ENCODE measurements around the gene HEXD. TPM values are rescaled to one million over a fixed set of nuclear protein-coding genes. Genes with fewer than 3 reads are reported as not detected.
A peak's percentile ranks its signal among the peaks of the same experiment; 100 is the strongest.
"Not testable (repeated sequence)": the region's sequence is repeated elsewhere in the genome, so short reads cannot be mapped to it uniquely, and the experiment has no call there.

The HEXD gene
- polyA plus RNA-seq, 3 donors from 2014 or later: 12.7 to 18.8 (median 15.2) TPM

GRCh38 chr17:82449131-82449882 lies 31.2 kb downstream of the HEXD start:
- Mint-ChIP-seq H3K36me3 (no peaks in the 10 kb centered on the region), H3K9me3 (no peaks in the 10 kb centered on the region), H3K4me3 (peak overlapping the region; percentile 94 to 98 (median 95)), H3K4me1 (peaks cover 36 to 38% of the 10 kb centered on the region in 2 donors), H3K27ac (peak overlapping the region; percentile 96 to 99 (median 98)), H3K27me3 (ENCODE audit: low read depth in 3 of 3) (peaks cover 7 to 20% (median 9%) of the 10 kb centered on the region in 3 donors)
- peak; percentile 81 to 84 (median 84) for DNase-seq

- no peaks in the 10 kb centered on the region for H3K9me3 Mint-ChIP-seq
- H3K4me1 Mint-ChIP-seq: peaks cover 36 to 38% of the 10 kb centered on the region in 2 donors
- peak overlapping the region; percentile 96 to 99 (median 98) for H3K27ac Mint-ChIP-seq
- no peaks in the 10 kb centered on the region for H3K36me3 Mint-ChIP-seq
- peak in 1 of 3 donors; percentile 20 for DNase-seq
- peak overlapping the region; percentile 94 to 98 (median 95) for H3K4me3 Mint-ChIP-seq
- H3K27me3 Mint-ChIP-seq (ENCODE audit: low read depth in 3 of 3): peaks cover 7 to 20% (median 9%) of the 10 kb centered on the region in 3 donors
These were observed 31.8 kb downstream of the HEXD start for GRCh38 chr17:82449883-82450356.

DNA sequence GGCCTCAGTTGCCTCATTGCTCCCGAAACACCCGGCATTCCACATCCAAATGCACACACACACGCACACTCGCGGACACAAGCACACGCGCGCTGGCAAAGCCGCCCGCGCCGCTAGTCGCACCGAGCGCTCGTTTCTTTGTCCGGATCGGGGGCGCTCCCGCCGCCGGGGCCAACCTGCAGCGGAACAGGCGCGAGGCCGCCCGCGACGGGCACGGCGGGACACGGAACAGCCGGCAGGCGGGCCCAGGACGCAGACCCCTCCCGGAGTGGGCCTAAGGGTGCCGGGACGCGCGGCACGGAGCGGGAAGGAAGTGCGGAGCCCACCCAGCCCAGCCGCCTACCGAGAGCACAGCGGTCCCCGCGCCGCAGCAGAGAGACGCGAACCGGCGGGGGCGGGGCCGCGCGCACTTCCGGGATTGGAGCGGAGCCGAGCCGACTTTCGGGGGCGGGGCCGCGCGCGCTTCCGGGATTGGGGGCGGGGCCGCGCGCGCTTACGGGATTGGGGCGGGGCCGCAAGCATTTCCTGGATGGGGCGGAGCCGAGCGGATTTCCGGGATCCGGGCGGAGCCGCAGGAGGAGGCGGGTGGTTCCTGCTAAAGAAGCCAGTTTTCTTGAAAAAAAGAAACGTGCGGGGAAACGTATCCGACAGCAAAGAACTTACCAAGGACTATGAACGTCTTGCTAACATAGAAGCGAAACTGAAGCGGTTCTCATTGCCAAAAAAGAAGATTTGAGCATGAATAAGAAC lies 32.4 kb downstream of the HEXD start, which contains the start of gene CYBC1:
Gene CYBC1, minus strand, starts transcription at position 396 of the 750 bp plus-strand sequence. CDS start 1,498 bp downstream, outside the sequence.
- Mint-ChIP-seq H3K27me3 (ENCODE audit: low read depth in 3 of 3) (peaks cover 7 to 20% (median 9%) of the 10 kb centered on the region in 3 donors), H3K27ac (peak within 1 kb of the TSS; percentile 96 to 99 (median 98)), H3K9me3 (no peaks in the 10 kb centered on the region), H3K36me3 (no peaks in the 10 kb centered on the region), H3K4me3 (peak within 1 kb of the TSS; percentile 94 to 98 (median 95)), H3K4me1 (peaks cover 36 to 38% of the 10 kb centered on the region in 2 donors)
- peak; percentile 90 to 94 (median 93) for DNase-seq

DNA sequence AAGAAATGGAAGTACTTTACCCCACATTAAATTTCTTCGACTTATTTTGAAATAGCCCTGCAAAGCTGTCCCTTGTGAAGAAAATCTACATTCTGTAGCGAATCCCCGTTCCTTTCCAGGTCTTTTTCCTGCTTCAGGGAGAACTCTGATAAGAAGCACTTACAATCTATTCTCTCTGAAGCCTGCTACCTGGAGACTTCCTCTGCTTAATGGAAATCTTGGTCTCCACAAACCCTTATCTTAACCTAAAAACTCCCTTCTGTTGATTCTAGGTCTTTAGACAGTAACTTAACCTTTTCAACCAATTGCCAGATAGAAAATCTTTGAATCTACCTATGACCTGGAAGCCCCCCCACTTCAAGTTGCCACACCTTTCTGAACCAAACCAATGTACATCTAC lies 34.0 kb downstream of the HEXD start:
- Mint-ChIP-seq H3K4me3 (peak overlapping the region; percentile 24 to 96 (median 66)), H3K36me3 (no peaks in the 10 kb centered on the region), H3K9me3 (no peaks in the 10 kb centered on the region), H3K27me3 (ENCODE audit: low read depth in 3 of 3) (peaks cover 6 to 25% (median 7%) of the 10 kb centered on the region in 3 donors), H3K27ac (peak overlapping the region in 5 of 6 donors; percentile 3 to 77 (median 69)), H3K4me1 (peaks cover 38 to 40% of the 10 kb centered on the region in 2 donors)
- DNase-seq: no peak

- not testable (repeated sequence) for H3K27ac Mint-ChIP-seq, H3K36me3 Mint-ChIP-seq, DNase-seq, H3K9me3 Mint-ChIP-seq
- Mint-ChIP-seq H3K27me3 (ENCODE audit: low read depth in 3 of 3) (peaks cover 11 to 31% (median 13%) of the 10 kb centered on the region in 3 donors), H3K4me3 (peak overlapping the region in 2 of 5 donors; percentile 6 to 21), H3K4me1 (peaks cover 40 to 43% of the 10 kb centered on the region in 2 donors)
These were observed 35.0 kb downstream of the HEXD start for GRCh38 chr17:82453151-82453550.

- not testable (repeated sequence) for DNase-seq, H3K36me3 Mint-ChIP-seq, H3K4me3 Mint-ChIP-seq, H3K9me3 Mint-ChIP-seq, H3K27ac Mint-ChIP-seq
- Mint-ChIP-seq H3K4me1 (peaks cover 40 to 42% of the 10 kb centered on the region in 2 donors), H3K27me3 (ENCODE audit: low read depth in 3 of 3) (peaks cover 11 to 34% (median 15%) of the 10 kb centered on the region in 3 donors)
These were observed 35.6 kb downstream of the HEXD start for GRCh38 chr17:82453706-82454105.

GRCh38 chr17:82457073-82457928 lies 39.2 kb downstream of the HEXD start:
- H3K27ac Mint-ChIP-seq: peak overlapping the region; percentile 97 to 100 (median 99)
- H3K27me3 Mint-ChIP-seq (ENCODE audit: low read depth in 3 of 3): peaks cover 13 to 27% (median 16%) of the 10 kb centered on the region in 3 donors
- no peaks in the 10 kb centered on the region for H3K9me3 Mint-ChIP-seq
- peaks cover 3 to 8% (median 3%) of the 10 kb centered on the region in 3 donors for H3K36me3 Mint-ChIP-seq
- DNase-seq: no peak
- H3K4me3 Mint-ChIP-seq: peak overlapping the region; percentile 81 to 98 (median 86)
- peaks cover 30 to 31% of the 10 kb centered on the region in 2 donors for H3K4me1 Mint-ChIP-seq

DNA sequence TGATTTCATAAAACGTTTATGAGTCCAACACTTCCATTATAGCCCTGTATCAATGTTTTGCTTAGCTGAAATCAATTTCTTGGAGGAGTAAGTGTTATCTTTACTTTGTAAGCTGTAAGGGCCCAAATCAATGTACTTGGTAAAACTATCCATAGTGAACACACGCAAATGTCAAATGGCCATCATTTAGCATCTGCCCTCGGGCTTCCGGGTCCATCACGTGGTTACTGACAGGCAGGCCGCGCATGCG lies 39.7 kb downstream of the HEXD start:
- peaks cover 7 to 14% (median 8%) of the 10 kb centered on the region in 3 donors for H3K36me3 Mint-ChIP-seq
- no peak for DNase-seq
- H3K27me3 Mint-ChIP-seq (ENCODE audit: low read depth in 3 of 3): peaks cover 15 to 28% (median 21%) of the 10 kb centered on the region in 3 donors
- peaks cover 28 to 34% of the 10 kb centered on the region in 2 donors for H3K4me1 Mint-ChIP-seq
- peak overlapping the region; percentile 97 to 100 (median 99) for H3K27ac Mint-ChIP-seq
- H3K9me3 Mint-ChIP-seq: no peaks in the 10 kb centered on the region
- peak overlapping the region; percentile 81 to 98 (median 86) for H3K4me3 Mint-ChIP-seq

DNA sequence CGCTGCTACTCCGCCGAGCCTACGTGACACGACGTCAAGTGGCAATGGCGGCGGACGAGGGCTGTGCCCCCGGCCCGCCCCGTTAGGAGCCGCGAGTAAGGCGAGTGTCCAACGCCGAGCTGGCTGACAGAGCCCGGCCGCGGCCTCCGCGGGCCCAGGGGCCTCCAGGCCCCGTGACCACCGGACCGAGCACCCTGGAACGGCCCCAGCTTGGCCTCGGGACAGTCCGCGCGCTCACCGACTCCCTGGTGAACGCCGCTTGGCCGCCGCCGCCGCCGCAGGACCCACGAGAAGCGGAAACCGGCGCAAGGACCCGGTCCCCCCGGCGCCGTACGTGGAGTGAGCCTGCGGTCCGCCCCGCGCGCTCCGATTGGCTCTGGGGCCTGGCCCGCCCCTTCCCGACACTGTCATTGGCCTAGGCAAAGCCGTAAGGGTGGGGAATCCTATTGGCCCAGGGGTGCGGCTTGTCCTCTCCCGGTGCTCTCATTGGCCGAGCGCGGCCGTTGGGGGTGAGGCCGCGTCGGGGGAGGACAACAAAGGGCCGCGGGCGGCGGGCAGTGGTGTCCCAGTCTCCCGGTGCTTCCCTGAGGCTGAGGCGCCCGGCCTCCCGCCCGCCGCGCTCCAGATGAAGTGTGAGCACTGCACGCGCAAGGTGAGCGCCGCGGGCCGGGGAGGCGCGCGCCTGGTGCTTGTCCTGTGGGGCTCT lies 40.2 kb downstream of the HEXD start, which contains the start of gene NARF:
Gene NARF, plus strand, starts transcription at position 563 of the 706 bp plus-strand sequence. Its CDS starts 63 bp downstream, at position 626.
- Mint-ChIP-seq H3K4me1 (peaks cover 28 to 34% of the 10 kb centered on the region in 2 donors), H3K4me3 (peak within 1 kb of the TSS; percentile 93 to 98 (median 96)), H3K36me3 (peaks cover 7 to 16% (median 8%) of the 10 kb centered on the region in 3 donors), H3K27me3 (ENCODE audit: low read depth in 3 of 3) (peaks cover 18 to 28% (median 22%) of the 10 kb centered on the region in 3 donors), H3K9me3 (no peaks in the 10 kb centered on the region), H3K27ac (peak within 1 kb of the TSS; percentile 98 to 100 (median 99))
- peak; percentile 97 to 99 (median 98) for DNase-seq

- Mint-ChIP-seq H3K27ac (peak overlapping the region; percentile 95 to 99 (median 98)), H3K4me1 (peaks cover 28 to 34% of the 10 kb centered on the region in 2 donors), H3K36me3 (peaks cover 7 to 19% (median 8%) of the 10 kb centered on the region in 3 donors), H3K9me3 (no peaks in the 10 kb centered on the region), H3K4me3 (peak overlapping the region; percentile 93 to 98 (median 96)), H3K27me3 (ENCODE audit: low read depth in 3 of 3) (peaks cover 18 to 31% (median 25%) of the 10 kb centered on the region in 3 donors)
- peak; percentile 77 to 81 (median 79) for DNase-seq
These were observed 40.8 kb downstream of the HEXD start for GRCh38 chr17:82458885-82459424.

DNA sequence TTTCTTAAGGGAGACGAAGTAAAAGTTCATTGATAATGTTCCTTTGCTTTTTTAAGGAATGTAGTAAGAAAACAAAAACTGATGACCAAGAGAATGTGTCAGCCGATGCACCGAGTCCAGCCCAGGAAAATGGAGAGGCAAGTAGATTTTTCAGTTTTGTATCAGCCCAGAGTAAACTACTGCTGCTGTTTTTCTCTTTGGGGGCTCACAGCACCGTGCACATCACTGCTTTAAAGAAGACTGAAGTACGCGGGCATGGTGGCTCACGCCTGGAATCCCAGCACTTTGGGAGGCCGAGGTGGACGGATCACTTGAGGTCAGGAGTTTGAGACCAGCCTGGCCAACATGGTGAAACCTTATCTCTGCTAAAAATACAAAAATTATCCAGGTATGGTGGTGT lies 41.8 kb downstream of the HEXD start:
- peaks cover 20 to 31% (median 25%) of the 10 kb centered on the region in 3 donors for H3K27me3 Mint-ChIP-seq (ENCODE audit: low read depth in 3 of 3)
- H3K9me3 Mint-ChIP-seq, DNase-seq: not testable (repeated sequence)
- H3K36me3 Mint-ChIP-seq: peaks cover 10 to 29% (median 10%) of the 10 kb centered on the region in 3 donors
- H3K27ac Mint-ChIP-seq: peak overlapping the region in 3 of 6 donors; percentile 98 to 99 (median 99)
- H3K4me3 Mint-ChIP-seq: peak overlapping the region in 2 of 5 donors; percentile 15 to 40
- H3K4me1 Mint-ChIP-seq: peaks cover 28 to 34% of the 10 kb centered on the region in 2 donors
